ENCODE results near the gene FBXL13. TPM values are rescaled to one million over a fixed set of nuclear protein-coding genes. Genes with fewer than 3 reads are reported as not detected.
"Not testable (repeated sequence)": the region's sequence is repeated elsewhere in the genome, so short reads cannot be mapped to it uniquely, and the experiment has no call there.

FBXL13 gene
- total and polyA plus RNA-seq, 10 of the 15 experiments (the other 5 are each of a cell fraction or from before 2014, with no cell fraction given): 0.08 to 0.95 (median 0.28) TPM; not detected in 2

- H3K9ac ChIP-seq (ENCODE audit: control insufficient read depth, insufficient read depth, low read length); FAIRE-seq; RAD21 ChIA-PET (ENCODE audit: unreplicated experiment); H3K9me3 ChIP-seq (replicated peaks; ENCODE audit: control insufficient read depth, insufficient read depth, low read length); in situ Hi-C loops (cut with MboI); intact Hi-C loops (cut with micrococcal nuclease; ENCODE audit: unreplicated experiment); H4K20me1 ChIP-seq (ENCODE audit: control insufficient read depth, insufficient read depth); BruUV-seq (replicated peaks); ATAC-seq; CTCF ChIA-PET; POLR2A ChIA-PET; H3K4me1 ChIP-seq (ENCODE audit: control insufficient read depth, insufficient read depth, low read length); DNase-seq (ENCODE audit: low read depth, low spot score); H3K4me2 ChIP-seq (ENCODE audit: control insufficient read depth, insufficient read depth); H3K27me3 ChIP-seq (replicated peaks in 1 of 2; ENCODE audit: control insufficient read depth in 2 of 2, insufficient read depth in 2 of 2, low read length in 1 of 2); H3K79me2 ChIP-seq (ENCODE audit: control insufficient read depth, insufficient read depth, low read length); H3K36me3 ChIP-seq (ENCODE audit: control insufficient read depth in 2 of 2, insufficient read depth in 2 of 2, low read length in 1 of 2); H3K4me3 ChIP-seq; H2AFZ ChIP-seq (ENCODE audit: control insufficient read depth, low read depth, low read length); SMC1A ChIA-PET (ENCODE audit: uncharacterized antibody, unreplicated experiment); H3K27ac ChIP-seq (ENCODE audit: control insufficient read depth, insufficient read depth): not testable (repeated sequence)
- WGBS (ENCODE audit: insufficient coverage, insufficient replicate concordance, low lambda C conversion rate, missing lambda C conversion rate): 0% methylated on average over 1 of the region's 1 CpG
These were observed 171.0 kb downstream of the FBXL13 start for GRCh38 chr7:102903576-102903975.

- RAD21 ChIA-PET (ENCODE audit: unreplicated experiment); CTCF ChIA-PET; BruUV-seq (replicated peaks): not testable (repeated sequence)
These were observed 172.5 kb downstream of the FBXL13 start for GRCh38 chr7:102902052-102902451.

GRCh38 chr7:102898532-102898859 is 176.1 kb downstream of the FBXL13 start:
- FAIRE-seq: no peak
- BruUV-seq (replicated peaks): no TSS peak
- 39% methylated on average over 5 of the region's 5 CpGs for WGBS (ENCODE audit: insufficient coverage, insufficient replicate concordance, low lambda C conversion rate, missing lambda C conversion rate)
- TF ChIP-seq CREB1 (IDR thresholded peaks at IDR 0.05; ENCODE audit: low read depth): no peak
- TF ChIP-seq PKNOX1 (IDR thresholded peaks at IDR 0.05): no peak
- no peak for TF ChIP-seq REST (IDR thresholded peaks at IDR 0.05; ENCODE audit: low read depth, low read length)
- no peak for TF ChIP-seq USF2 (IDR thresholded peaks at IDR 0.05; ENCODE audit: borderline replicate concordance, low read depth, low read length)

More at GRCh38 chr7:102902052-102902451, 172.5 kb downstream of the FBXL13 start:
- FAIRE-seq; H3K9me3 ChIP-seq (replicated peaks; ENCODE audit: control insufficient read depth, insufficient read depth, low read length); H2AFZ ChIP-seq (ENCODE audit: control insufficient read depth, low read depth, low read length); DNase-seq (ENCODE audit: low read depth, low spot score); SMC1A ChIA-PET (ENCODE audit: uncharacterized antibody, unreplicated experiment); H4K20me1 ChIP-seq (ENCODE audit: control insufficient read depth, insufficient read depth); H3K4me3 ChIP-seq; H3K27ac ChIP-seq (ENCODE audit: control insufficient read depth, insufficient read depth); ATAC-seq; H3K4me1 ChIP-seq (ENCODE audit: control insufficient read depth, insufficient read depth, low read length); H3K27me3 ChIP-seq (replicated peaks in 1 of 2; ENCODE audit: control insufficient read depth in 2 of 2, insufficient read depth in 2 of 2, low read length in 1 of 2); H3K4me2 ChIP-seq (ENCODE audit: control insufficient read depth, insufficient read depth); intact Hi-C loops (cut with micrococcal nuclease; ENCODE audit: unreplicated experiment); POLR2A ChIA-PET; H3K79me2 ChIP-seq (ENCODE audit: control insufficient read depth, insufficient read depth, low read length); H3K36me3 ChIP-seq (ENCODE audit: control insufficient read depth in 2 of 2, insufficient read depth in 2 of 2, low read length in 1 of 2); H3K9ac ChIP-seq (ENCODE audit: control insufficient read depth, insufficient read depth, low read length); in situ Hi-C loops (cut with MboI): not testable (repeated sequence)
- 7% methylated on average over 2 of the region's 2 CpGs for WGBS (ENCODE audit: insufficient coverage, insufficient replicate concordance, low lambda C conversion rate, missing lambda C conversion rate)

More at GRCh38 chr7:102898532-102898859, 176.1 kb downstream of the FBXL13 start:
- Histone ChIP-seq H3K27ac (ENCODE audit: control insufficient read depth, insufficient read depth) (no peak overlapping the region), H3K79me2 (ENCODE audit: control insufficient read depth, insufficient read depth, low read length) (no peaks in the 10 kb centered on the region), H3K36me3 (ENCODE audit: control insufficient read depth in 2 of 2, insufficient read depth in 2 of 2, low read length in 1 of 2) (no peaks in the 10 kb centered on the region), H3K4me2 (ENCODE audit: control insufficient read depth, insufficient read depth) (no peak overlapping the region), H3K4me1 (ENCODE audit: control insufficient read depth, insufficient read depth, low read length) (no peaks in the 10 kb centered on the region), H3K9ac (ENCODE audit: control insufficient read depth, insufficient read depth, low read length) (no peak overlapping the region), H3K4me3 (no peak overlapping the region), H3K27me3 (replicated peaks in 1 of 2; ENCODE audit: control insufficient read depth in 2 of 2, insufficient read depth in 2 of 2, low read length in 1 of 2) (no peaks in the 10 kb centered on the region), H2AFZ (ENCODE audit: control insufficient read depth, low read depth, low read length) (no peak overlapping the region), H4K20me1 (ENCODE audit: control insufficient read depth, insufficient read depth) (no peaks in the 10 kb centered on the region), H3K9me3 (replicated peaks; ENCODE audit: control insufficient read depth, insufficient read depth, low read length) (no peaks in the 10 kb centered on the region)
- ChIA-PET RAD21 (ENCODE audit: unreplicated experiment) (no interaction called here), CTCF (no interaction called here), POLR2A (no interaction called here), SMC1A (ENCODE audit: uncharacterized antibody, unreplicated experiment) (no interaction called here)
- intact Hi-C loops (cut with micrococcal nuclease; ENCODE audit: unreplicated experiment): no loop called here
- in situ Hi-C loops (cut with MboI): no loop called here
- ATAC-seq (no peak), DNase-seq (ENCODE audit: low read depth, low spot score) (no peak)

Measured in GM12878 (cell line).